AG08396 (cell line): ENCODE measurements around the gene CKMT2.

Experiments used
- DNase-seq: peaks from one replicate; pipeline ENCODE4 v3.0.0; 2012; ENCODE audit warnings: low spot score, mixed read lengths

CKMT2 gene

GRCh38 chr5:81308836-81309235, 75.7 kb downstream of the CKMT2 start:
- no peak for DNase-seq

- no peak for DNase-seq
Observed at GRCh38 chr5:81310402-81311063, 77.4 kb downstream of the CKMT2 start.

GRCh38 chr5:81313278-81313677, 80.2 kb downstream of the CKMT2 start:
- no peak for DNase-seq

- DNase-seq: no peak
Observed at GRCh38 chr5:81313686-81314085, 80.6 kb downstream of the CKMT2 start.

- DNase-seq: no peak
Observed at GRCh38 chr5:81314581-81314980, 81.5 kb downstream of the CKMT2 start.

- DNase-seq: peak; percentile 40
Observed at GRCh38 chr5:81315336-81315735, 82.2 kb downstream of the CKMT2 start.

GRCh38 chr5:81315830-81316229, 82.7 kb downstream of the CKMT2 start:
- DNase-seq: no peak
